ENCODE measurements around the gene SELENON.

SELENON gene

GRCh38 chr1:25829046-25829445 lies 29.1 kb downstream of the SELENON start:
- Histone ChIP-seq H2BK120ac (ENCODE audit: low read depth, low read length) (no peak overlapping the region), H3K18ac (ENCODE audit: low read length) (no peak overlapping the region), H3K27me3 (ENCODE audit: control insufficient read depth in 3 of 3, insufficient read depth in 3 of 3, low read depth in 1 of 3, low read length in 3 of 3) (no peaks in the 10 kb centered on the region), H3K79me1 (ENCODE audit: low read depth, low read length) (no peaks in the 10 kb centered on the region), H3K4me2 (ENCODE audit: insufficient read depth, low read length, poor library complexity, severe bottlenecking) (no peak overlapping the region), H3K4me1 (ENCODE audit: control insufficient read depth in 2 of 2, insufficient read depth in 1 of 2, low read depth in 1 of 2, low read length in 2 of 2) (no peaks in the 10 kb centered on the region), H3K14ac (ENCODE audit: low read length) (no peak overlapping the region), H3K9ac (ENCODE audit: low read depth, low read length, poor library complexity) (no peak overlapping the region), H2BK12ac (ENCODE audit: low read length) (no peak overlapping the region), H3K9me3 (replicated peaks in 1 of 2; ENCODE audit: control insufficient read depth in 2 of 2, insufficient read depth in 1 of 2, low read depth in 1 of 2, low read length in 2 of 2) (no peaks in the 10 kb centered on the region), H2BK5ac (ENCODE audit: low read length) (no peak overlapping the region), H2BK15ac (ENCODE audit: low read length) (no peak overlapping the region), H4K8ac (ENCODE audit: low read depth, low read length) (no peak overlapping the region), H3K4me3 (ENCODE audit: low read length in 2 of 2) (no peak overlapping the region), H2AK5ac (ENCODE audit: low read depth, low read length) (no peak overlapping the region), H3K36me3 (replicated peaks in 1 of 2; ENCODE audit: control insufficient read depth in 2 of 2, insufficient read depth in 2 of 2, low read length in 2 of 2) (peaks cover 35 to 98% of the 10 kb centered on the region in 2 donors), H3K27ac (replicated peaks; ENCODE audit: low read length) (no peak overlapping the region), H3K23ac (ENCODE audit: low read depth, low read length, poor library complexity) (no peak overlapping the region), H3K4ac (ENCODE audit: low read length) (no peak overlapping the region), H2AFZ (ENCODE audit: low read length) (no peak overlapping the region), H4K91ac (ENCODE audit: low read depth, low read length, poor library complexity) (no peak overlapping the region)
- WGBS, 2 donors (ENCODE audit: extremely low coverage in 2 of 2, insufficient read length in 2 of 2, insufficient replicate concordance in 1 of 2), result no CpG with 5 or more reads among the region's 1 CpG
- DNase-seq (ENCODE audit: low spot score), result no peak

- H3K4ac ChIP-seq (ENCODE audit: low read length), result no peak overlapping the region
- no peak overlapping the region for H2AFZ ChIP-seq (ENCODE audit: low read length)
- H3K23ac ChIP-seq (ENCODE audit: low read depth, low read length, poor library complexity), result no peak overlapping the region
- H2BK12ac ChIP-seq (ENCODE audit: low read length), result no peak overlapping the region
- H3K79me1 ChIP-seq (ENCODE audit: low read depth, low read length), result no peaks in the 10 kb centered on the region
- H3K4me1 ChIP-seq (ENCODE audit: control insufficient read depth in 2 of 2, insufficient read depth in 1 of 2, low read depth in 1 of 2, low read length in 2 of 2), result no peaks in the 10 kb centered on the region
- no CpG with 5 or more reads among the region's 5 CpGs for WGBS, 2 donors (ENCODE audit: extremely low coverage in 2 of 2, insufficient read length in 2 of 2, insufficient replicate concordance in 1 of 2)
- no peak overlapping the region for H2BK120ac ChIP-seq (ENCODE audit: low read depth, low read length)
- DNase-seq (ENCODE audit: low spot score), result no peak
- H3K27me3 ChIP-seq (ENCODE audit: control insufficient read depth in 3 of 3, insufficient read depth in 3 of 3, low read depth in 1 of 3, low read length in 3 of 3), result no peaks in the 10 kb centered on the region
- no peak overlapping the region for H3K4me3 ChIP-seq (ENCODE audit: low read length in 2 of 2)
- H2BK5ac ChIP-seq (ENCODE audit: low read length), result no peak overlapping the region
- H4K8ac ChIP-seq (ENCODE audit: low read depth, low read length), result no peak overlapping the region
- peaks cover 34 to 99% of the 10 kb centered on the region in 2 donors for H3K36me3 ChIP-seq (replicated peaks in 1 of 2; ENCODE audit: control insufficient read depth in 2 of 2, insufficient read depth in 2 of 2, low read length in 2 of 2)
- H3K9ac ChIP-seq (ENCODE audit: low read depth, low read length, poor library complexity), result no peak overlapping the region
- H3K18ac ChIP-seq (ENCODE audit: low read length), result no peak overlapping the region
- no peak overlapping the region for H2BK15ac ChIP-seq (ENCODE audit: low read length)
- no peak overlapping the region for H3K4me2 ChIP-seq (ENCODE audit: insufficient read depth, low read length, poor library complexity, severe bottlenecking)
- no peak overlapping the region for H3K27ac ChIP-seq (replicated peaks; ENCODE audit: low read length)
- H3K9me3 ChIP-seq (replicated peaks in 1 of 2; ENCODE audit: control insufficient read depth in 2 of 2, insufficient read depth in 1 of 2, low read depth in 1 of 2, low read length in 2 of 2), result no peaks in the 10 kb centered on the region
- H4K91ac ChIP-seq (ENCODE audit: low read depth, low read length, poor library complexity), result no peak overlapping the region
- H3K14ac ChIP-seq (ENCODE audit: low read length), result no peak overlapping the region
- no peak overlapping the region for H2AK5ac ChIP-seq (ENCODE audit: low read depth, low read length)
Observed at GRCh38 chr1:25831569-25832196, 31.7 kb downstream of the SELENON start.

GRCh38 chr1:25832336-25833037 lies 32.5 kb downstream of the SELENON start:
- WGBS, 2 donors (ENCODE audit: extremely low coverage in 2 of 2, insufficient read length in 2 of 2, insufficient replicate concordance in 1 of 2), result no CpG with 5 or more reads among the region's 6 CpGs
- H3K9ac ChIP-seq (ENCODE audit: low read depth, low read length, poor library complexity), result no peak overlapping the region
- no peak overlapping the region for H4K91ac ChIP-seq (ENCODE audit: low read depth, low read length, poor library complexity)
- H2BK5ac ChIP-seq (ENCODE audit: low read length), result no peak overlapping the region
- no peak overlapping the region for H3K27ac ChIP-seq (replicated peaks; ENCODE audit: low read length)
- H4K8ac ChIP-seq (ENCODE audit: low read depth, low read length), result no peak overlapping the region
- H3K27me3 ChIP-seq (ENCODE audit: control insufficient read depth in 3 of 3, insufficient read depth in 3 of 3, low read depth in 1 of 3, low read length in 3 of 3), result no peaks in the 10 kb centered on the region
- H2BK15ac ChIP-seq (ENCODE audit: low read length), result no peak overlapping the region
- H2AK5ac ChIP-seq (ENCODE audit: low read depth, low read length), result no peak overlapping the region
- H3K4me3 ChIP-seq (ENCODE audit: low read length in 2 of 2), result no peak overlapping the region
- no peak overlapping the region for H2BK120ac ChIP-seq (ENCODE audit: low read depth, low read length)
- no peaks in the 10 kb centered on the region for H3K79me1 ChIP-seq (ENCODE audit: low read depth, low read length)
- H3K9me3 ChIP-seq (replicated peaks in 1 of 2; ENCODE audit: control insufficient read depth in 2 of 2, insufficient read depth in 1 of 2, low read depth in 1 of 2, low read length in 2 of 2), result no peaks in the 10 kb centered on the region
- no peak overlapping the region for H2AFZ ChIP-seq (ENCODE audit: low read length)
- H3K4me2 ChIP-seq (ENCODE audit: insufficient read depth, low read length, poor library complexity, severe bottlenecking), result no peak overlapping the region
- no peak overlapping the region for H3K4ac ChIP-seq (ENCODE audit: low read length)
- H3K14ac ChIP-seq (ENCODE audit: low read length), result no peak overlapping the region
- H3K18ac ChIP-seq (ENCODE audit: low read length), result no peak overlapping the region
- H3K4me1 ChIP-seq (ENCODE audit: control insufficient read depth in 2 of 2, insufficient read depth in 1 of 2, low read depth in 1 of 2, low read length in 2 of 2), result no peaks in the 10 kb centered on the region
- no peak overlapping the region for H2BK12ac ChIP-seq (ENCODE audit: low read length)
- DNase-seq (ENCODE audit: low spot score), result no peak
- no peak overlapping the region for H3K23ac ChIP-seq (ENCODE audit: low read depth, low read length, poor library complexity)
- peaks cover 33 to 96% of the 10 kb centered on the region in 2 donors for H3K36me3 ChIP-seq (replicated peaks in 1 of 2; ENCODE audit: control insufficient read depth in 2 of 2, insufficient read depth in 2 of 2, low read length in 2 of 2)

- Histone ChIP-seq H2AK5ac (ENCODE audit: low read depth, low read length) (no peak overlapping the region), H2BK5ac (ENCODE audit: low read length) (no peak overlapping the region), H3K18ac (ENCODE audit: low read length) (no peak overlapping the region), H2AFZ (ENCODE audit: low read length) (no peak overlapping the region), H3K14ac (ENCODE audit: low read length) (no peak overlapping the region), H3K27me3 (ENCODE audit: control insufficient read depth in 3 of 3, insufficient read depth in 3 of 3, low read depth in 1 of 3, low read length in 3 of 3) (no peaks in the 10 kb centered on the region), H2BK120ac (ENCODE audit: low read depth, low read length) (no peak overlapping the region), H3K9me3 (replicated peaks in 1 of 2; ENCODE audit: control insufficient read depth in 2 of 2, insufficient read depth in 1 of 2, low read depth in 1 of 2, low read length in 2 of 2) (no peaks in the 10 kb centered on the region), H3K9ac (ENCODE audit: low read depth, low read length, poor library complexity) (no peak overlapping the region), H3K4me1 (ENCODE audit: control insufficient read depth in 2 of 2, insufficient read depth in 1 of 2, low read depth in 1 of 2, low read length in 2 of 2) (no peaks in the 10 kb centered on the region), H3K4me3 (ENCODE audit: low read length in 2 of 2) (no peak overlapping the region), H2BK12ac (ENCODE audit: low read length) (no peak overlapping the region), H3K4ac (ENCODE audit: low read length) (no peak overlapping the region), H2BK15ac (ENCODE audit: low read length) (no peak overlapping the region), H3K4me2 (ENCODE audit: insufficient read depth, low read length, poor library complexity, severe bottlenecking) (no peak overlapping the region), H3K79me1 (ENCODE audit: low read depth, low read length) (no peaks in the 10 kb centered on the region), H3K23ac (ENCODE audit: low read depth, low read length, poor library complexity) (no peak overlapping the region), H4K8ac (ENCODE audit: low read depth, low read length) (no peak overlapping the region), H4K91ac (ENCODE audit: low read depth, low read length, poor library complexity) (no peak overlapping the region), H3K27ac (replicated peaks; ENCODE audit: low read length) (no peak overlapping the region), H3K36me3 (replicated peaks in 1 of 2; ENCODE audit: control insufficient read depth in 2 of 2, insufficient read depth in 2 of 2, low read length in 2 of 2) (peaks cover 33 to 90% of the 10 kb centered on the region in 2 donors)
- DNase-seq (ENCODE audit: low spot score), result no peak
- no CpG with 5 or more reads among the region's 5 CpGs for WGBS, 2 donors (ENCODE audit: extremely low coverage in 2 of 2, insufficient read length in 2 of 2, insufficient replicate concordance in 1 of 2)
Observed at GRCh38 chr1:25833158-25833557, 33.2 kb downstream of the SELENON start.

All from neuronal stem cell (in vitro differentiated cells).